GM12878 (cell line): ENCODE measurements around the gene ERO1B. TPM values are rescaled to one million over a fixed set of nuclear protein-coding genes. Genes with fewer than 3 reads are reported as not detected.

Experiments
- CBX3 ChIP-seq: fragments of 200-600 bp; sonication (generic); IDR thresholded peaks from 2 replicates; pipeline ENCODE4 v1.6.1; 2016; ENCODE audit warnings: low read depth, borderline replicate concordance
- CTCF ChIP-seq, 3 experiments: IDR thresholded peaks in 2 of 3; conservative IDR thresholded peaks in 1 of 3; 2 replicates each; pipeline ENCODE4 v1.5.1; 2011; ENCODE audit warnings: low read depth in 3 of 3, low read length in 3 of 3, mild to moderate bottlenecking in 3 of 3, control low read depth in 2 of 3, moderate library complexity in 2 of 3, inconsistent platforms in 1 of 3, mixed read lengths in 1 of 3; ENCODE audit not compliant: control insufficient read depth in 2 of 3, insufficient read depth in 1 of 3; ENCODE audit errors: extremely low read depth in 1 of 3
- FOXK2 ChIP-seq: fragments of 450-650 bp; IDR thresholded peaks from 2 replicates; pipeline ENCODE4 v1.6.1; 2017; ENCODE audit warnings: mild to moderate bottlenecking, moderate library complexity
- RB1 ChIP-seq: fragments of 450-650 bp; formaldehyde crosslinking; IDR thresholded peaks from 2 replicates; pipeline ENCODE4 v1.6.1; 2017; ENCODE audit warnings: mild to moderate bottlenecking, borderline replicate concordance
- TAF1 ChIP-seq: IDR thresholded peaks from 2 replicates; pipeline ENCODE4 v1.6.1; 2011; ENCODE audit warnings: mild to moderate bottlenecking, low read depth, low read length, borderline replicate concordance
- ZNF207 ChIP-seq: fragments of 450-650 bp; IDR thresholded peaks from 2 replicates; pipeline ENCODE4 v1.6.1; 2014; ENCODE audit warnings: antibody characterized with exemption, mild to moderate bottlenecking, borderline replicate concordance
- polyA plus RNA-seq, 11 experiments: library from polyadenylated mRNA; depleted of rRNA in 4 of 11; unstranded in 6 of 11; stranded (reverse) in 5 of 11; fragments of >200 nt; fragmentation: Nextera tagmentation in 4 of 11; fragmentation: Illumina TruSeq in 1 of 11; extraction: Ambion mirVana in 4 of 11; extraction: Trizol in 1 of 11; gene quantifications; 1 replicate in 1 of 11; 2 replicates in 10 of 11; pipeline versions ENCODE4 v1.2.1 to v1.2.3, GENCODE V29; 2011 to 2016; ENCODE audit warnings: inconsistent platforms in 2 of 11, missing spikeins in 2 of 11, low read depth in 1 of 11
- total RNA-seq, 4 experiments: library from RNA; depleted of rRNA in 3 of 4; stranded (reverse); fragments of >200 nt in 3 of 4; fragmentation: Illumina TruSeq in 1 of 4; extraction: Trizol in 1 of 4; gene quantifications; 2 replicates each; pipeline versions ENCODE4 v1.2.1 to v1.2.3, GENCODE V29; 2013 to 2021
- TF ChIP-seq, protein P1 (sequence below): fragments of 450-650 bp; IDR thresholded peaks from 2 replicates; pipeline ENCODE4 v1.6.1; 2017; ENCODE audit warnings: mild to moderate bottlenecking, low read depth, inconsistent platforms; ENCODE audit not compliant: poor library complexity, severe bottlenecking
- TF ChIP-seq, protein P2 (sequence below): IDR thresholded peaks from 2 replicates; pipeline ENCODE4 v1.6.1; 2011; ENCODE audit warnings: borderline replicate concordance, low read depth, mild to moderate bottlenecking, moderate library complexity, mixed read lengths, low read length; ENCODE audit not compliant: insufficient read depth; ENCODE audit errors: extremely low read length

ERO1B gene
- total and polyA plus RNA-seq, 10 of the 15 experiments (the other 5 are each of a cell fraction or from before 2014, with no cell fraction given), result 9.0 to 30.9 (median 23.0) TPM

DNA sequence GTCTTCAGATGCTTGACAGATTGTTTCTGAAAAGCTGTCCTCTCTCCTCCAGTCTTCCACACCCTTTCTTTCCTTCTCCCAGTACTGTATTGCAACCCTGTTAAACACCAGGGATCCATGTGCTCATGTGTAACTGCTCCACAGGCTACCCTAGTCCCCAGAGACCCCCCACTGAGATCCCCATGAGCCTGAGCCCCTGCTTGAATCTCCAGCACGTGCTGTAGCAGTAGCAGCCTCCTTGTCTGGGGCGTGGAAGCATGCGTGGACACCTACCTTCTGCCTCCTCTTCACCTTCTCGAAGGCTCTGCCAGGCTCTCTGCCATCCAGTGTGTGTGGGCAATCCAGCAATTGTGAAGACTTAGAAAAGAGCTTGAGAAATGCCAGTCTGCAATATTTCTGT, 114.2 kb downstream of the ERO1B start (continued):
- TF ChIP-seq, protein P1, sequence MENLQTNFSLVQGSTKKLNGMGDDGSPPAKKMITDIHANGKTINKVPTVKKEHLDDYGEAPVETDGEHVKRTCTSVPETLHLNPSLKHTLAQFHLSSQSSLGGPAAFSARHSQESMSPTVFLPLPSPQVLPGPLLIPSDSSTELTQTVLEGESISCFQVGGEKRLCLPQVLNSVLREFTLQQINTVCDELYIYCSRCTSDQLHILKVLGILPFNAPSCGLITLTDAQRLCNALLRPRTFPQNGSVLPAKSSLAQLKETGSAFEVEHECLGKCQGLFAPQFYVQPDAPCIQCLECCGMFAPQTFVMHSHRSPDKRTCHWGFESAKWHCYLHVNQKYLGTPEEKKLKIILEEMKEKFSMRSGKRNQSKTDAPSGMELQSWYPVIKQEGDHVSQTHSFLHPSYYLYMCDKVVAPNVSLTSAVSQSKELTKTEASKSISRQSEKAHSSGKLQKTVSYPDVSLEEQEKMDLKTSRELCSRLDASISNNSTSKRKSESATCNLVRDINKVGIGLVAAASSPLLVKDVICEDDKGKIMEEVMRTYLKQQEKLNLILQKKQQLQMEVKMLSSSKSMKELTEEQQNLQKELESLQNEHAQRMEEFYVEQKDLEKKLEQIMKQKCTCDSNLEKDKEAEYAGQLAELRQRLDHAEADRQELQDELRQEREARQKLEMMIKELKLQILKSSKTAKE, result no peak
- TF ChIP-seq, protein P2, sequence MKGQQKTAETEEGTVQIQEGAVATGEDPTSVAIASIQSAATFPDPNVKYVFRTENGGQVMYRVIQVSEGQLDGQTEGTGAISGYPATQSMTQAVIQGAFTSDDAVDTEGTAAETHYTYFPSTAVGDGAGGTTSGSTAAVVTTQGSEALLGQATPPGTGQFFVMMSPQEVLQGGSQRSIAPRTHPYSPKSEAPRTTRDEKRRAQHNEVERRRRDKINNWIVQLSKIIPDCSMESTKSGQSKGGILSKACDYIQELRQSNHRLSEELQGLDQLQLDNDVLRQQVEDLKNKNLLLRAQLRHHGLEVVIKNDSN, result no peak
- TF ChIP-seq CBX3, result no peak
- no peak for TF ChIP-seq RB1
- no peak for TF ChIP-seq FOXK2
- no peak for TF ChIP-seq ZNF207
- TF ChIP-seq CTCF (IDR thresholded peaks at IDR 0.05 in 2 of 3, conservative IDR thresholded peaks at IDR 0.05 in 1 of 3; ENCODE audit: control insufficient read depth in 2 of 3, extremely low read depth in 1 of 3, insufficient read depth in 1 of 3, low read depth in 3 of 3, low read length in 3 of 3), result no peak
- no peak for TF ChIP-seq TAF1
